Activated CD8-positive, alpha-beta memory T cell treated with anti-CD3 and anti-CD28 coated beads for 4 hours (primary cell): ENCODE data around the gene TIMMDC1.
A peak's percentile ranks its signal among the peaks of the same experiment; 100 is the strongest.

Experiments used
- DNase-seq, 2 donors: peaks; one replicate each; pipeline ENCODE4 v3.0.0-alpha.2; 2020; ENCODE audit warnings: low read depth in 2 of 2

The TIMMDC1 gene, protein sequence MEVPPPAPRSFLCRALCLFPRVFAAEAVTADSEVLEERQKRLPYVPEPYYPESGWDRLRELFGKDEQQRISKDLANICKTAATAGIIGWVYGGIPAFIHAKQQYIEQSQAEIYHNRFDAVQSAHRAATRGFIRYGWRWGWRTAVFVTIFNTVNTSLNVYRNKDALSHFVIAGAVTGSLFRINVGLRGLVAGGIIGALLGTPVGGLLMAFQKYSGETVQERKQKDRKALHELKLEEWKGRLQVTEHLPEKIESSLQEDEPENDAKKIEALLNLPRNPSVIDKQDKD

DNA sequence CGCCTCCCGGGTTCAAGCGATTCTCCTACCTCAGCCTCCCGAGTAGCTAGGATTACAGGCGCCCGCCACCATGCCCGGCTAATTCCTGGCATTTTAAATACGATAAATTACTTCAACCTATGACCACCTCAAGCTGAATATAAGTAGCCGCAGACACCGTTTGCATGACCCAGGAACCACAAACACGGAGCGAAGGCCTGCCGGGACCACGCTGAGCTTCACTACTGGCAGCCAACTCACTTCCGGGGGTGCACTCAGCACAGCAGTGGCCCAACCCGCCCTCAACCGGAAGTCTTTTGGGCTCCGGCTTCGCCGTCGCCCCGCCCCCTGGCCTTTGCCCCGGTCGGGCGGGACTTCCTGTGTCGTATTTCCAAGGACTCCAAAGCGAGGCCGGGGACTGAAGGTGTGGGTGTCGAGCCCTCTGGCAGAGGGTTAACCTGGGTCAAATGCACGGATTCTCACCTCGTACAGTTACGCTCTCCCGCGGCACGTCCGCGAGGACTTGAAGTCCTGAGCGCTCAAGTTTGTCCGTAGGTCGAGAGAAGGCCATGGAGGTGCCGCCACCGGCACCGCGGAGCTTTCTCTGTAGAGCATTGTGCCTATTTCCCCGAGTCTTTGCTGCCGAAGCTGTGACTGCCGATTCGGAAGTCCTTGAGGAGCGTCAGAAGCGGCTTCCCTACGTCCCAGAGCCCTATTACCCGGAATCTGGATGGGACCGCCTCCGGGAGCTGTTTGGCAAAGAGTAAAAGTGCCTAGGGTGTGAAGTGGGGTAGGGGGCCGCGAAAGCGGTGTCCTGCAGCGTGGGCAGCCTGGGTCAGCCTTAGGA is at the start of gene TIMMDC1:
Gene TIMMDC1 (plus strand): TSS at position 362 of the 826 bp plus-strand sequence. CDS start 187 bp downstream, at position 549.
- DNase-seq: peak; percentile 95 to 96

DNA sequence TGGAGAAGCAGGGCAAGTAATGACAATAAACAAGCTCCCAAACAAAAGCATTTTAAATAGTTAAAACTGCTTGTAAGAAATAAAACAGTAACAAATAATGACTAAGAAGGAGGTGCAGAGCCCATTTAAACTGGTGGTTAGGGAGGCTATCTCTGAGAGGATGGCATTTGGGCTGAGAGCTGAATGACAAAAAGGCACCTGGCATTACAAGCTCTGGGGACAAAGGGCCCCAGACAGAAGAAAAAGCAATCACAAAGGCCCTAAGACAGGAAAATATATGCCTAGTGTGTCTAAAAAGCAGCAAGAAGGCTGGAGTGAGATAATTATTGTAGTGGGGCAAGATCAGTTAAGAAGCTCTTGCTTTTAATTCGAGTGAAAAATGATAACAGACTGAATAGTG is 44.5 kb upstream of the TIMMDC1 start:
- DNase-seq: no peak

DNA sequence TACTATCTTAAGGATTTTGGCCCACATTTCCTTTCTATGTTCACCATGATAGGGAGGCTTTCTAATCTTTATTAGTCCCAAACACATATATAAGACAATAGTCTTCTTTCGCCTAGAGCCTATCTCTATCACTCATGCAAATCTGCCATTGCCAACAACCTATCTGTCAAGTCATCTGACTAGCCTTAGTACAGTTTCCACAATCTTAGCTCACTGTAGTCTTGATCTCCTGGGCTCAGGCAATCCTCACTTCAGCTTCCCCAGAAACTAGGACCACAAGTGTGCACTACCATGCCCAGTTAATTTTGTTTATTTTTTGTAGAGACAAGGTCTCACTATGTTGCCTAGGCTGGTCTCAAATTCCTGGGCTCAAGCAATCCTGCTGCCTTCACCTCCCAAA is 41.9 kb upstream of the TIMMDC1 start:
- no peak for DNase-seq

DNA sequence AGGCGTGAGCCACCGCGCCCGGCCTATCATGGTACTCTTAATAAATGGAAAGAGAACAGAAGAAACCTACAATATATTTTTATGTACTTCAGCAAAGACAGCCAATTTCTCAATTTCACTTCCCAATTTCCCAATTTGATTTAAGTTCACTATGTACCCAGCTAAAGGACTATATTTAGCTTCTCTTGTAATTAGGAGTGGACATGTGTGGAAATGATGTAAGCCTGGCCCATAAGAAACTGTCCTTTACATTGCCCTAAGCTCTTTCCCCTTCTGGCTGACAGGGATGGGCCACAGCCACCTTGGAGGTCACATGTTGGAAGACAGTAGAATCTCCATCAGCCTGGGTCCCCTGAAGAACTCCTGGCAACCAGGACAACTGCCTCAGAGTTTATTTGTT is 41.1 kb upstream of the TIMMDC1 start:
- DNase-seq: no peak

DNA sequence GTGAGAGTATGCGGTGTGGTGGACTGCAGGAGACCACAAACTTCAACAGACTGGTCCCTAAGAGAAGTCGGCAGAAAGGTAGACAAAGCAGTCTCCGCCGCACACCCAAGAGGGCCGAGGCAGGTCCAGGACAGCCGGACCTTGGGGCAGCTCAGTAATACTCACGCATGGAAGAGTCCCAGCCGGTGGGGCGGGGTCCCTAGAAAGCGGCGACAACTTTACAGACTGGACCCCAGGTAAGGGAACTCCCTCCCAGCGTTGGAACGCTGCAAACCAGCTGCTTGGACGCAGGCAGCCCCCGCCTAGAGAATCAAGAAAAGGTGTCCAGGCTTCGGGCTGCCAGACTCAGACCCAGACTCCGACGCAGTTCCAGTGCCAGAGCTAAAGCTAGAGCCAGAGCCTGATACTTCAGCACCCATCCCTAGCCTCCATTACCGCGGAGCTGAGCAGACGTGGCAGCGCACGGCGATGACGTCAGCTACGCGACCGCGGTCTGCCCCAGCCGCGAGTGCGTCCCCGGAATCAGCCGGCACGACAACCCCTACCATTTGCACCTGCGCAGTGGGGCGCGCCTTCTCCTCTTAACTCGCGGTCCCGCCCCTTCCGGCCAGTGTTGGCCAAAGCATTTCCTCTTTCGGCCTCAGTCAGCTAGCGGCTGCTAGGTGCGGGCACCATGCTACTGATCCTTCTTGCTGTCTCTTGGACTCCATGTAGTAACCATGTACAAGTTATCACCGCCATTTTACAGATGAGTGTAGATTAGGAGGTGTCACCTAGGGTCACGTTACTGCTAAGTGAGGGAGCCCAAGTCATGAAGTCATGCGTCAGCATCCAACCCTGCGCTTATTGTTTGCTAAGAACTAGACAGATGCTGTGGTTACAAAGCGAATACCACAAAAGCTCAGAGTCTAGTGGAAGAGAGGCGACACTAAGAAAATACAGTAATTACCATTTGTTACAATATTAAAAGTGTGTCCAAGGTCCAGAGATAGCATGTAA is 34.9 kb upstream of the TIMMDC1 start, which contains the start of gene TMEM39A:
Gene TMEM39A (minus strand): TSS at position 445 of the 999 bp plus-strand sequence. CDS start 1,541 bp downstream, outside the sequence.
- DNase-seq: peak; percentile 97 to 98

DNA sequence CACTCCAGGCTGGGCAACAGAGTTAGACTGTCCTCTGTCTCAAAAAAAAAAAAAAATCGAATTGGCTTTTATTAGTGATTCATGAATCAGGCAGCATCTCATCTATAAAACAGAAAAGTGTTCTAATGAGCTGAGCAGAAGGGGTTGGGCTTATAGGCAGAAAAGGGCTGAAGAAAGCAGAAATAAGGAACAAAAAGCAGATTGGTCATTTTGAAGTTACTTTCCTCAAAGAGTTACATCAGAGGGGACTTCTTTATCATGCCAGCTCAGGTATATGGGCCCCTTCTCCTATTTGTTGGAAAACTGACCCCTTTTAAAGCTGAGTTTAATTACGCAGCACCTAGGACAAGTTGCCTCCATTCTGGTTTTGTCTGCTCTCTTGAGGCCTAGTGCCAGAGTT is 30.3 kb upstream of the TIMMDC1 start:
- DNase-seq: no peak

DNA sequence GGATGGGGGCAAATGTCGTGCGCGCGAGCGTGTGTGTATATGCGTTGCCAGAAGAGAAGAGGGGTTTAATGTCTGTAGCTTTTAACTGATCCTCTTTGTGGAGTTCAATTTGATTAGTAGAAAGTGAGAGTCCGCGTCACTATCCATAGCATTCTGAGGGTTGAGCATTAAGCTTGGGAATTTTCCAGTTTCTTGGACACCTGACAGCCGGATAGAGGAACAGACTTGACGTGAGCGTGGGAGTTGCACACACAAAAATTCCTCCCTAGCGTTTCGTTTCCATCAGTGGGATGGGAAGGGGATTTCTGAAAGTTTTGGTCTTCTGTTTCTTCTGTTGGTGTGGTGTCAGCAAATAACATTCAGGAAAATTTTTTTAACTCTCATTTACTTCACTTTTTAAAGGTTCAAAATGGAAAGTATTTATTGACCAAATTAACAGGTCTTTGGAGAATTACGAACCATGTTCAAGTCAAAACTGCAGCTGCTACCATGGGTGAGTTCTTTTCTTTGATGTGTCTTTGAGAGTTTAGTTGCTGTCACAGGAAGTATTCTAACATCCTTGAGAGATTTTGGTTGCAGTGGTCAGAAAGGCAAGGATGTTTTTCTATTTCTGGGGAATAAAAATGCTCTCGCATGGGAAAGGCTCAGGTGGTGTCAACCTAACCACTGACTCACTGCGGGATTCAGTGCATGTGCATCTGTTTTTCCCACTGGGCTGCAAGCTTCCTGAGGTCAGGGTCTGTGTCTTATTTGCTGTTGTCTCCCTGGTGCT is 28.7 kb upstream of the TIMMDC1 start:
- peak in 1 of 2 donors; percentile 0 for DNase-seq

DNA sequence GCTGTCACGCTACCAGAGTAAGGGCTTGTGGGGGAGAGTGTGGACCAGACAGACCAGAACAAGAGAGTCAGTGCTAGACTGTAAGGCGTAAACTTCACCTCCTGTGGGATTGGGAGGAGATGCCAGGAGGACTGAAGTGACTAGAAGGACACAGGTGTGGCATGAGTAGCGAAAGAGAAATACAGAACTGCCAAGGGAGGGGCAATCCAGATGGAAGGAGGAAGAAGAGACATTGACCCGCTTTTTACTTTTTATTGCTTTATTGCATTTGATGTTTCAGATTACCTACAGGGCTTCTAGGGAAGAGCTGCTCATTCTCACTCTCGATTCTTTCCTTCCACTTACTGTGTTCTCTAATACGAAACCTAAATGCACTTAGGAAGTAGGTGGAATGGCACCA is 27.5 kb upstream of the TIMMDC1 start:
- DNase-seq: no peak

DNA sequence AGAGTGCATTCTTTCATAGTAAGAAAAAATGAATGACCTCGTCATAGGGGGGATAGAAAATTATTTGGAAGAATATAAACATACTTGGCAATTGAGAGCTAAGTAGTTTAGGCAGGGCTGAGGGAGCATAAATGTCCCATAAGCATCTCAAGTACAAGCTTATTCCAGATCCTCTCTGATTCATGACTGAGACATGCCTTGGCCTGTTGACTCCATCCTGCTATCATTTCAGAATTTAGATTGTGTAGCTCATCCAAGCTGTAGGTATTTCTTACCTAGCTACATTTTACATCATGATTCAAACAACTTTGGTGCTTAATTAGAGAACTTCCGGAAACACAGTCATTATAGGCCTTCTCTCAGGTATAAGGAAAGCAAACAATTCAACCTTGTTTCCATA is 17.3 kb upstream of the TIMMDC1 start:
- DNase-seq: no peak

DNA sequence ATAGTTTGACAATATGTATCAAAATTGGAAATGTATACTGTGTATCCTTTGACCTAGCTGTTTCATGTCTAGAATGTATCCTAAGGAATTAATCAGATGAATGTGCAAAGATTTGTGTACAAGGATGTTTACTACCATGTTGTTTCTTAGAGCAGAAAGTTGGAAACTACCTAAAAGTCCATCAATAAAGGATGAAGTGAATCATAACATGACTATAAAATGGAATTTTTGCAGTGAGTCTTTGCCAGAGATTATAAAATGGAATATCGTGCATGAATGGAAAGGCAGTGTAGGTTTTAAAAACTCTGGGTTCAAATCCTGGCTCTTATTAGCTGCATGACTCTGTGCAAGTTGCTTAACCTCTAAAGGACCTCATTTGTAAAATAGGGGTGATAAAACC is 15.2 kb upstream of the TIMMDC1 start:
- DNase-seq: no peak

DNA sequence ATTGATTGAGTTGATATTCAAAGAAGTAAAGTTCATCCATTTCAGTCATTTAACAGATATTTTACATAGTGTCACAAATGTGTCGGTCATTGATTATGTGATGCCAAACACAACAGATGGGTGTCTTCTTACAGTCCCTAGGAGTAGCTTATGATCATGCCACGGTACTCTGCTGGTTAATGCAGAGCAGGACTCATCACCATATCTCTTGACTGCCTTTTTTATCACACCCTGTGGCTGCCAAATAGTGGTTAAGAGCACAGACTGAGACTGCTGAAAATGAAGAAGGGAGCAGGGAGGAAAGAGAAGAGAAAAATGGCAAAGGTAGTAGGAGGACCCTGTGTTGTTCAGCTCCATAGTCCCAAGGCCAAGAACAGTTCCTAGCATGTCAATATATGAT is 12.8 kb upstream of the TIMMDC1 start:
- DNase-seq: no peak

DNA sequence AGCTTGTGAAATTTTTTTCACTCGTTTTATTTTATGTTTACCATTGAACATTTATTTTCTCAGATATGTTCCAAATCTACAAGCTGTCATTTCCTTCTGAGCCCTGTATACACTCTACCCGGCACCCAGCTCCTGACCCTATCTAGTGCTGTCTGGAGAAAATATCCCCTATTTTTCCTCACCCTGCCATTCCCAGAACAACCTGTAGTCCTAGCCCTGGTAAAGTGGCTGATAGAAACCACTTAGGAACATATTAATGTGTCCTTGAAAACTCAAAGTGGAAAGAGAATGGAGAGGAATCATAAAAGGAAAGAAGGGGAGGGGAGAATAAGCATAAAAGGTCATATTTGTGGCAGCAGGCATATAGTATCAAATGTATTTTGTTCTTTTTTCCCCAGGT is 8.2 kb upstream of the TIMMDC1 start:
- DNase-seq: no peak

DNA sequence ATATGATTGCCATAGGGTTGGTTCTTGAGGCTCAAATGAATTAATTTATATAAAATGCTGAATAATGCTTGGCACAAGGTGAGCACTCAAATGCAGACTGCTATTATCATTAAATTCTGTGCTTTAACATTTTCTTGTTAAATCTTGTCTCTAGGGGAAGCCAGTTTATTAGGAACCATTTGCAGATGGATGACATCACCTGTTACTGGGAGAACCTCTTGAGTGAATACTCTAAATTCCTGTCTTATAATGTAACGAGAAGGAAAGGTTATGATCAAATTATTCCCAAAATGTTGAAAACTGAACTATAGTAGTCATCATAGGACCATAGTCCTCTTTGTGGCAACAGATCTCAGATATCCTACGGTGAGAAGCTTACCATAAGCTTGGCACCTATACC is 6.2 kb upstream of the TIMMDC1 start:
- DNase-seq: no peak

DNA sequence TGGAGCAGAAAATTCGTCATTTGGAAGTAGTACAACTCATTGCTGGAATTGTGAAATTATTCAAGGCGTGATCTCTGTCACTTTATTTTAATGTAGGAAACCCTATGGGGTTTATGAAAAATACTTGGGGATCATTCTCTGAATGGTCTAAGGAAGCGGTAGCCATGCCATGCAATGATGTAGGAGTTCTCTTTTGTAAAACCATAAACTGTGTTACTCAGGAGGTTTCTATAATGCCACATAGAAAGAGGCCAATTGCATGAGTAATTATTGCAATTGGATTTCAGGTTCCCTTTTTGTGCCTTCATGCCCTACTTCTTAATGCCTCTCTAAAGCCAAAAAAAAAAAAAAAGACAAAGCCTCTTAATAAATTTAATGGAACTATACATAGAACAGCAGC is 5.5 kb upstream of the TIMMDC1 start:
- DNase-seq: no peak

DNA sequence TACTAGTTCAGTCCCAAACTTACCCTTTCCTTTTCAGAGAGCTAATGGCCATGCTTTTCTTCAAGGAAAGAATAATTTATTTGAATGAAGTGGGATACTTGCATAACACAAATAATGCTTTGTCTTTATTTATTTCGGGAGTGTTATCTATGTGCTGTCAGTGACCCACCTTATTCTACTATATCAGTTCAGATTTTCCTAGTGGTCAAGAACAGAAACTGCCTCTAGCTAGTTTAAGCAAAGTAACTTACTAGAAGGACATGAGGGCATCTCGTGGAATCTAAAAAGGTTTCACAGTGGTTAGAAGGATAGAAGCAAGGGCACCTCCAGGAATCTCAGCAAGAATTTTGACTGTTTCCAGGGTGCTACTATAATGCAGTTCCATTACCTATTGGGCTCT is 3.8 kb upstream of the TIMMDC1 start:
- no peak for DNase-seq

DNA sequence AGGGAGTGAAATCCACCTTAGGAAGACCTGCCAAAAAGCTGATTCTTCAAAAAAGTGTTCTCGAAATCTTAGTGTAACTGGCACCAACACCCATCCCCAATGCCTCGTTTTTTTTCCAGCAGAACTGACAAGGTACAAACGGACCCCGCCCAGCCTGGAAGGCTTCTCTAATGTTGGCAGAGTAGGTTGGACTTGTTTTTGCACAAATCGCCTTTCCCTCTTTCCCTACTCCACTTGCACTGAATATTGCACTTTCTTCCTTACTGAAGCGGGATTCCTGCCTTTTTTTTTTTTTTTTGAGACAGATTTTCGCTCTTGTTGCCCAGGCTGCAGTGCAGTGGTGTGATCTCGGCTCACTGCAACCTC is 544 bp upstream of the TIMMDC1 start:
- no peak for DNase-seq

DNA sequence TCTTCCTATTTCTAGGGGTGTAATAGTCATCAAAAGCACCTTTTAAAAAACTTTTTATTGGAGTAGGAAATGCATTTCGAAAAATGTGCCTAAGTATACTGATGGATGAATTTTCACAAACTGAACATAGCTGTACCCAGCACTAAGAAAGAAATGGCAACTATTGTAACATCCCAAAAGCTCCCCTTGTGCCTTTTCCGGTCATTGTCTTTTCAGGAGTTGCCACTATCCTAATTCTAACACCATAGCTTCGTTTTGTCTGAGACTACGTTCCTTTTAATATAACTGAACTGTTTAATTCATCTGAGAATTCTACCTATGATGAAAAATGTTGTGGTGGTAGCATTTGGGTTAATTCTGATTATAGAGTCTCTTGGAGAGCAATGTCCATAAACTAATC is 1.9 kb downstream of the TIMMDC1 start:
- no peak for DNase-seq

DNA sequence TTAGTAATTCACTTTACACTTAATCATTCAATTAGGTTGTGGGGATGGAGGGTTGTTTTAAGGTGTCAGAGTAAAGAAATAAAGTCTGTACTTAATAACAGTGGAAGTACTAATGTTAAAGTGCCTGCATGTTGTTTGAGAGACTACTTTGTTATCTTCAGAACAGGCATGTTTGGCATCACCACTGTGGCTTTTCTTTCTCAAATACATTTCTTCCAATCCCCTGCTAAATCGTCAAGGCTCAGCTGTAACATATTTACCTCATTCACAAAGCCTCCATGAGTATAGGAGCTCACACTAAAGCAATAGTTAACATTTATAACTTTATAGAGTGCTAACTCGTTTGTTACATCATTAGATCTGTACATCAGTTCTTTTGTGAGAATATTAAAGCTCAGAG is 2.6 kb downstream of the TIMMDC1 start:
- no peak for DNase-seq

DNA sequence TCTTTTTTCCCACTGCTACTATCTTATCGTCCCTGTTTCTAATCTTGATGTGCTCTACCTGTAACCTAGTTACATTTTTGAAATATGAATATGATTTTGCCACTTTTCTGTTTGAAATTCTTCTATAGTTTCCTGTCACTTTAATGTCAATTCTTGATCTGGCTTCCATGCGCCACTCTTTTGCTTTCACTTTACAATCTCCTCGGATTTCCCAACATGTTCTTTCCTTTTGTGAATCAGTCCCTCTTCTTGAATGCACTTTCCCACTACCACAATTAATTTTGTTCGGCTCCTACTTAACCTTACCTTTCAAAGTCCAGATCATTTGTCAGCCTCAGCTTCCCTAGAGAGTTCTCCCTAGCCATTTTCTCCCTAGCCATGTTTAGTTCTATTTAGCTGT is 8.3 kb downstream of the TIMMDC1 start:
- DNase-seq: no peak

DNA sequence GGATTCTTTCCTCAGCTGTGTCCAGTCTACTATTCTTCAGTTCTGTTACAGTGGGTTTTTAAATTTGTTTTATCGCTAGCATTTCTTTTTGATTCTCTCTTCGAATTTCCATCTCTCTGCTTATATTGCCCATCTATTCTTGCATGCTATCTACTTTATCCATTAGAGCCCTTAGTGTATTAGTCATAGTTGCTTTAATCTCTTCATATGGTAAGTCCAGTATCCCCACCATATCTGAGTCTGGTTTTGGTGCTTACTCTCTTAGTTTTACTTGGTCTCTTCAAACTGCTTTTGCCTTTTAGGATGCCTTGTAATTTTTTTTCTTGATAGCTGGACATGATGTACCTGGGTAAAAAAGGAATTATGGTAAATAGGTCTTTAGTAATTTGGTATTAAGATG is 9.1 kb downstream of the TIMMDC1 start:
- no peak for DNase-seq

DNA sequence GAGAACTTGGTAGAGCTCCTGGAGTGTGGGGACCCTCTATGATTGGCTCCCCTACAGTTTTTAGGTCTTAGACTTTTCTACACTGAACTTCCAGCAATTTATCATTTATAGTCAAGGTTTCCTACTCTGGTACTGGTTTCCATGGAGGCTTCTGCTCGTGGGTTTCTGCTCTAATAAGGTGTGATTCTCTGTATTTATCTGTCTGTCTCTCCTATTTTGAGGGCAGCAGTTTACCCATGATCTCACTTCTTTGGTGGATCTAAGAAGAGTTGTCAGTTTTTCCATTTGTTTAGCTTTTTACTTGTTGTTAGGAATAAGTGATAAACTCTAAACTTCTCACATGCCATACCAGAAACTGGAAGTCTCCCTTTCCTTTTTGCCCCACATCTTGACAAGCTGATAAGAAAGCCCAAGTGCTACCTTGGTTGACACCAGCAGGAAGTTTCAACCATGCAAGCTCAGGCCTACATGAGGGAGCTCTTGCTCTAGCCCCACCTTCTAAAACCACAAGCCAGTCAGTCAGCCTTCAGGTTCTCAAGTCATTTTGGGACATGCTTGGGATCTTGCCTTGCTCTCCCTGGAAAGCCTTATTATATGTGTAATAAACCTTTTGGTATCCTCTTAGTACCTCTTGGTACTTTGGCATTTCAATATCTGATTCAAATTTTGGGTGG is 10.0 kb downstream of the TIMMDC1 start:
- no peak for DNase-seq
